K562 (cell line): Measurements from ENCODE around the gene FASN. TPM values are rescaled to one million over a fixed set of nuclear protein-coding genes. Genes with fewer than 3 reads are reported as not detected.

Source experiments
- CC2D1A ChIP-seq: fragments of 450-650 bp; IDR thresholded peaks from 2 replicates; pipeline ENCODE4 v1.6.1; 2017; ENCODE audit warnings: mild to moderate bottlenecking
- CXXC5 ChIP-seq: fragments of 250-450 bp; sonication (Bioruptor Pico); IDR thresholded peaks from 2 replicates; pipeline ENCODE4 v1.8.0; 2022; ENCODE audit warnings: inconsistent platforms, mild to moderate bottlenecking, moderate library complexity
- DMBX1 ChIP-seq: fragments of 250-450 bp; sonication (Bioruptor Pico); IDR thresholded peaks from 2 replicates; pipeline ENCODE4 v1.8.0; 2022; ENCODE audit warnings: inconsistent platforms, mild to moderate bottlenecking, moderate library complexity, borderline replicate concordance
- L3MBTL2 ChIP-seq: fragments of 450-650 bp; IDR thresholded peaks from 2 replicates; pipeline ENCODE4 v1.6.1; 2016; ENCODE audit warnings: mild to moderate bottlenecking, moderate library complexity
- MAZ ChIP-seq, 2 experiments: fragments of 450-650 bp in 1 of 2; sonication (generic) in 1 of 2; formaldehyde crosslinking; IDR thresholded peaks in 1 of 2; conservative IDR thresholded peaks in 1 of 2; 2 replicates each; pipeline versions ENCODE4 v1.4.0 to v1.5.0; 2020; ENCODE audit warnings: mild to moderate bottlenecking in 1 of 2, missing genetic modification reagents in 1 of 2
- PTBP1 ChIP-seq: fragments of 200-400 bp; formaldehyde crosslinking; IDR thresholded peaks from 2 replicates; pipeline ENCODE4 v1.6.1; 2017; ENCODE audit warnings: low read depth, low read length
- RAD21 ChIP-seq, 2 experiments: fragments of 250-450 bp in 1 of 2; fragments of 450-650 bp in 1 of 2; sonication (Bioruptor Pico) in 1 of 2; formaldehyde crosslinking in 1 of 2; IDR thresholded peaks in 1 of 2; conservative IDR thresholded peaks in 1 of 2; 2 replicates each; pipeline versions ENCODE4 v1.4.0 to v1.8.0; 2020 to 2022; ENCODE audit warnings: mild to moderate bottlenecking in 2 of 2, moderate library complexity in 1 of 2
- RHOXF2B ChIP-seq: fragments of 250-450 bp; sonication (Bioruptor Pico); conservative IDR thresholded peaks from 2 replicates; pipeline ENCODE4 v1.5.1; 2021
- SIRT6 ChIP-seq: IDR thresholded peaks from one replicate; pipeline ENCODE4 v1.6.1; 2012; ENCODE audit warnings: low read depth, mild to moderate bottlenecking, control low read depth, inconsistent platforms, low read length, moderate library complexity
- XRCC5 ChIP-seq: fragments of 200-400 bp; formaldehyde crosslinking; IDR thresholded peaks from 2 replicates; pipeline ENCODE4 v1.6.1; 2017; ENCODE audit warnings: low read depth, mild to moderate bottlenecking, low read length
- ZNF778 ChIP-seq: fragments of 450-650 bp; formaldehyde crosslinking; IDR thresholded peaks from 2 replicates; pipeline ENCODE4 v1.4.0; 2020; ENCODE audit warnings: mild to moderate bottlenecking, moderate library complexity
- polyA plus RNA-seq, 8 experiments: library from polyadenylated mRNA; depleted of rRNA in 4 of 8; stranded (reverse) in 5 of 8; unstranded in 3 of 8; fragments of >200 nt; fragmentation: Nextera tagmentation in 2 of 8; fragmentation: Illumina TruSeq in 1 of 8; extraction: Ambion mirVana in 2 of 8; extraction: Trizol in 1 of 8; gene quantifications; 2 replicates each; pipeline versions ENCODE4 v1.2.1 to v1.2.3, GENCODE V29; 2011 to 2014; ENCODE audit warnings: inconsistent platforms in 1 of 8, missing spikeins in 1 of 8
- total RNA-seq, 7 experiments: library from RNA; depleted of rRNA in 6 of 7; stranded (reverse); fragments of >200 nt in 6 of 7; fragmentation: Illumina TruSeq in 2 of 7; extraction: Trizol in 2 of 7; gene quantifications; 2 replicates each; pipeline versions ENCODE4 v1.2.1 to v1.2.3, GENCODE V29; 2011 to 2021; ENCODE audit warnings: low replicate concordance in 1 of 7
- TF ChIP-seq, protein P1 (sequence below): IDR thresholded peaks from 3 replicates; pipeline ENCODE4 v1.6.1; 2011; ENCODE audit warnings: borderline replicate concordance, mild to moderate bottlenecking, moderate library complexity; ENCODE audit not compliant: insufficient read length; ENCODE audit errors: extremely low read depth
- TF ChIP-seq, protein P2 (sequence below): sonication (generic); formaldehyde crosslinking; IDR thresholded peaks from 2 replicates; pipeline ENCODE4 v1.9.0; 2022; ENCODE audit warnings: mild to moderate bottlenecking, missing genetic modification reagents

The FASN gene
- total and polyA plus RNA-seq, 9 of the 15 experiments (the other 6 are each of a cell fraction or from before 2014, with no cell fraction given): 0.15 to 663 (median 49.9) TPM

DNA sequence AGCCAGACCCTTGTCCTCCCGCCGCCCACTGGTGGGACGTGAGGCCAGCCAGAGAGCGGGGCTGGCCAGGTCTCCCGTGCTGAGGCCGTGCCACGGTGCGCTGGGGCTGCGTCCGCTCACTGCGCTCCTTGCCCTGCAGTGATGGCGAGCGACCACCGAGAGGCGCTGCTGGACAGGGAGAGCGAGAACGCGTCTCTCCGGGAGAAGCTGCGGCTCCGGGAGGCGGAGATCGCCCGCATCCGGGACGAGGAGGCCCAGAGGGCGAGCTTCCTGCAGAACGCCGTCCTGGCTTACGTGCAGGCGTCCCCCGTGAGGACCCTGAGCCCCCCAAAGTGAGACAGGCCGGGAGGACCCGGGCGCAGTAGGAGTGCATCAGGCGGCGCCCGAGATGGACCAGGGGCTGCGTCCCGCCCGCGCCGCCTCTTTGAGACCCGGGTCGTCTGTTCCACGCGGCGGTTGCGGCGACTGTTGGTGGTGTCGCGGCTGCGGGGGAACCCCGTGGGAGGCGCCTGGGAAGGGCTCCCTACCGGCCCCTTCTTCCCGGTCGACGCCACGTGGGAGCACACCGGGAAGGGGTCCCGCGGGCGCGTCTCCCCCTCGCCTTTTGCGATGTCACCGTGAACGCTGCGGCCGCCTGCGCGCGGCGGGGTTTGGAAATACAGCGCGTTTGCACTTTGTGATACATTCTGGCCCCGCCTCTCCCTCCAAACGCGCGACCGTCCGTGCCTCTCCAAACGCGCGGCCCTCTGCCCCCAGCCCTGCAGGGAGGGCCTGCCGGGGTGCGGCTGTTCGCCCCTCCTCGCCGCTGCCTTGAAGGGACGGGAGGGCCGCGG lies 67.3 kb downstream of the FASN start (continued):
- TF ChIP-seq, protein P1, sequence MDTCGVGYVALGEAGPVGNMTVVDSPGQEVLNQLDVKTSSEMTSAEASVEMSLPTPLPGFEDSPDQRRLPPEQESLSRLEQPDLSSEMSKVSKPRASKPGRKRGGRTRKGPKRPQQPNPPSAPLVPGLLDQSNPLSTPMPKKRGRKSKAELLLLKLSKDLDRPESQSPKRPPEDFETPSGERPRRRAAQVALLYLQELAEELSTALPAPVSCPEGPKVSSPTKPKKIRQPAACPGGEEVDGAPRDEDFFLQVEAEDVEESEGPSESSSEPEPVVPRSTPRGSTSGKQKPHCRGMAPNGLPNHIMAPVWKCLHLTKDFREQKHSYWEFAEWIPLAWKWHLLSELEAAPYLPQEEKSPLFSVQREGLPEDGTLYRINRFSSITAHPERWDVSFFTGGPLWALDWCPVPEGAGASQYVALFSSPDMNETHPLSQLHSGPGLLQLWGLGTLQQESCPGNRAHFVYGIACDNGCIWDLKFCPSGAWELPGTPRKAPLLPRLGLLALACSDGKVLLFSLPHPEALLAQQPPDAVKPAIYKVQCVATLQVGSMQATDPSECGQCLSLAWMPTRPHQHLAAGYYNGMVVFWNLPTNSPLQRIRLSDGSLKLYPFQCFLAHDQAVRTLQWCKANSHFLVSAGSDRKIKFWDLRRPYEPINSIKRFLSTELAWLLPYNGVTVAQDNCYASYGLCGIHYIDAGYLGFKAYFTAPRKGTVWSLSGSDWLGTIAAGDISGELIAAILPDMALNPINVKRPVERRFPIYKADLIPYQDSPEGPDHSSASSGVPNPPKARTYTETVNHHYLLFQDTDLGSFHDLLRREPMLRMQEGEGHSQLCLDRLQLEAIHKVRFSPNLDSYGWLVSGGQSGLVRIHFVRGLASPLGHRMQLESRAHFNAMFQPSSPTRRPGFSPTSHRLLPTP: no peak
- TF ChIP-seq ZNF778 (CRISPR knock-in tag): no peak
- peak; percentile 68 to 82 for TF ChIP-seq MAZ (CRISPR knock-in tag; conservative IDR thresholded peaks at IDR 0.05 in 1 of 2, IDR thresholded peaks at IDR 0.05 in 1 of 2)
- TF ChIP-seq XRCC5: peak; percentile 45; the same call in 1 of the 2 replicates
- TF ChIP-seq CC2D1A: peak; percentile 83
- no peak for TF ChIP-seq SIRT6
- no peak for TF ChIP-seq RHOXF2B
- TF ChIP-seq L3MBTL2: peak; percentile 74
- no peak for TF ChIP-seq PTBP1
- peak; percentile 96 for TF ChIP-seq RAD21 (CRISPR knock-in tag; conservative IDR thresholded peaks at IDR 0.05 in 1 of 2, IDR thresholded peaks at IDR 0.05 in 1 of 2)
- TF ChIP-seq DMBX1: 0 out of 2 replicates have a peak, but pooled peaks have one; percentile 16
- peak; percentile 85 for TF ChIP-seq CXXC5
- TF ChIP-seq, protein P2, sequence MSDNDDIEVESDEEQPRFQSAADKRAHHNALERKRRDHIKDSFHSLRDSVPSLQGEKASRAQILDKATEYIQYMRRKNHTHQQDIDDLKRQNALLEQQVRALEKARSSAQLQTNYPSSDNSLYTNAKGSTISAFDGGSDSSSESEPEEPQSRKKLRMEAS (CRISPR knock-in tag): peak; percentile 66
